Stimulated activated CD8-positive, alpha-beta memory T cell treated with anti-CD3 and anti-CD28 coated beads, Interleukin-2, amount 100 ng/mL, for 48 hours (primary cell): ENCODE results near the gene PRDM16.

Source experiments
- DNase-seq, 2 donors: peaks; one replicate each; pipeline ENCODE4 v3.0.0-alpha.2; 2020; ENCODE audit warnings: low read depth in 2 of 2

The PRDM16 gene

DNA sequence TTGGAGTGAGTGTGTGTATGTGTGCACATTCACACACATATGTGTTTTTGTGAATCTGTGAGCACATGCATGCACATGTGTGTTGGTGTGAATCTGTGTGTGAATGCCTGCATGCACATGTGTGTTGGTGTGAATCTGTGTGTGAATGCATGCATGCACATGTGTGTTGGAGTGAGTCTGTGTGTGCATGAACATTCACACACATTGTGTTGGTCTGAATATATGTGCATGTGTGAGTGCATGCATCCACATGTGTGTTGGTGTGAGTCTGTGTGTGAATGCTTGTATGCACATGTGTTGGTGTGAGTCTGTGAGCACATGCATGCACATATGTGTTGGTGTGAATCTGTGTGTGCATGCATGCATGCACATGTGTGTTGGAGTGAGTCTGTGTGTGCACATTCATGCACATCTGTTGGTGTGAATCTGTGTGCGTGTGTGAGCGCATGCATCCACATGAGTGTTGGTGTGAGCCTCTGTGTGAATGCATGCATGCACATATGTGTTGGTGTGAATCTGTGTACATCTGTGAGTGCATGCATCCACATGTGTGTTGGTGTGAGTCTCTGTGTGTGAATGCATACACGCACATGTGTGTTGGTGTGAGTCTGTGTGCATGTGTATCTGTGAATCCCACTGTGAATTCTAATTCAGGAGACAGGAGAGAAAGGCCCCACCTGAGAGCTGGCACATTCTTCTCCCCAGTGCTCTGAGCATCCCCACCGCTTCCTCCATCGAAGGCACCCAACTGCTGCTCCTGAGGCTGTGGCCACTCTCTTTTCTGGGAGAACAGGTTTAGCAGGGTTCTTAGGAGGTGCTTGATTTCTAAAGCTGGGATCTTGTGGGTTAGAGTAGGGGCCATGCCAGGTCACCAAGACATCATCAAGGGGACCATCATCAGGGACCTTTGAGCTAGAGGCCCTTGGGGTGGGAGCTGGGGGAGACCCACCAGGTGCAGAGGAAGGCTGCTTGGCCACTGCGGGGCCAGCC is 267.9 kb downstream of the PRDM16 start:
- DNase-seq = no peak

GRCh38 chr1:3337798-3338724 is 269.1 kb downstream of the PRDM16 start:
- DNase-seq = no peak

GRCh38 chr1:3338725-3339070 is 269.7 kb downstream of the PRDM16 start:
- no peak for DNase-seq

GRCh38 chr1:3339856-3340255 is 270.9 kb downstream of the PRDM16 start:
- no peak for DNase-seq

DNA sequence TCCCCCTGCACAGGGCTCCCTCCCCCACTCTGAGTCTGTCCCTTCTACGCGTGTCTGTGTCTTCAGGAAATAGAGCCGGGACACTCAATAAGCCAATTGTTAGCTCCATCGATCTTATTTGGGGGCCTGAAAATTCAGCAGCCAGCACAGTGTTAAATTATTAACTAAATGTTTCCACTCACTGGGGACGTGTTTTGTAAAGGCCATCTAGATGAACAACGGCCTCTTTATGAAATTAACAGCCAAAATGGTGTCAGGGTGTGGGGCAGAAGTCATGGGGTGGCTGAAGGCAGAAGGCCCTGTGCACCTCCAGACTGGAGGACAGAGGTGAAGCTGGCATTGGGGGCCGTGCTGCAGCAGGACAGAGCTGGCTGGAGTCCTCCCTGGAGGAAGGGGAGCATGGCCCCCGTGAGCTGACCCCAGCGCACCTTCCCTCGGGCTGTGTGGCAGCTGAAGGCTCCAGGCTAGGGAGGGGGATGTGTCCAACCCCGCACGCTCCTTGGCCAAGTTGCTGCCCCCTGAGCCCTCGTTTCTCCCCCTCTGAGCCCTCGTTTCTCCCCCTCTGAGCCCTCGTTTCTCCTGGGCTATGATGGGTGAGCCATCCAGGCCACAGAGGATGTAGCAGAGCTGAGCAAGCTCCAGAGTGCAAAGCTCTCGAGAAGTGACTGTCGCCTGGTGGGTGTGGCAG is 271.7 kb downstream of the PRDM16 start:
- no peak for DNase-seq

DNA sequence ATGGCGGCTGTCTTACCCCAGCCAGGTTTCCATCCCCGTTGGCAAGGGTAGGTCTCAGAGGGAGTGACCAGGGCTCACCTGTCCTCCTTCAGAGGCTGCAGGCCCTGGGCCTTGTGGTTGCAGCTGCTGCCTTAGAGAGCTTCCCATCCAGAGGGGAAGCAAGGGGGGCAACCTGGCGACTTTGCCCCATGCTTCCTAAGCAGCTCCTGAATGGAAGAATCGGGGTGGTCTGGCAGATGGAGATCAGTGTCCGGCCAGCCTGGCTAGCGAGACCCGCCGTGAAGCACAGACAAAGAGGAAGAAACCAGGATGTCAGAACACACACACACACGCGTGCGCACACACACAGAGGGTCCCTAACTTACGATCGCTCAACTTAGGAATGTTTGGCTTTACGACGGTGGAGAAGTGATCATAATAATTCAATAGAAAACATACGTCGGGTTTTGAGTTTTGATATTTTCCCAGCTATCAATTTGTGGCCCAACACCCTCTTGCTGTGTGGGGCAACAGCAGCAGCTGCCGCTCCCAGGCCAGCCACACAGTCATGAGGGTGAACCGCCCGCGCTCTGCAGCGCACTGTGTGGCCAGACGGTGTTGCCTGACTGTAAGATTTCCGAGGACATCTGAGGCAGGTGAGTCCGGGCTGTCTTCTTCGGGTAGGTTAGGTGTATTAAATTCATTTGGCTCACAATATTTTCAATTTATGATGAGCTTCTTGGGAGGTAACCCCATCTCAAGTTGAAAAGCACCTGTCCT is 272.4 kb downstream of the PRDM16 start:
- DNase-seq = no peak

DNA sequence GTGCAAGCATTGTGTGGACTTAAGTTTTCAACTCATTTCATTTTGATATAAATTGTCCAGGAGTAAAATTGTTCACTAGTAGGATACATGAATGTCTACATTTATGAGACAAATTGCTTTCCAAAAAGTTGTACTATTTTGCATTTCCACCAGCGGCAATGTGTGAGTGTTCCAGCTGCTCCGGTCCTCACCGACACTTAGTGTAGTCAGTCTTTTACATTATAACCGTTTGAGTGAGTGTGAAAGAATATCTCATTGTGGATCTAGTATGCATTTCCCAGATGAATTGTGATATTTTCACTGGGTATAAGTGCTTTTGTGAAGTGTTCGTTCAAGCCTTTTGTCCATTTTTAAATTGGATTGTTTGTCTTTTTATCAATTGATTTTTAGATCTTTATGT is 274.0 kb downstream of the PRDM16 start:
- DNase-seq = no peak

DNA sequence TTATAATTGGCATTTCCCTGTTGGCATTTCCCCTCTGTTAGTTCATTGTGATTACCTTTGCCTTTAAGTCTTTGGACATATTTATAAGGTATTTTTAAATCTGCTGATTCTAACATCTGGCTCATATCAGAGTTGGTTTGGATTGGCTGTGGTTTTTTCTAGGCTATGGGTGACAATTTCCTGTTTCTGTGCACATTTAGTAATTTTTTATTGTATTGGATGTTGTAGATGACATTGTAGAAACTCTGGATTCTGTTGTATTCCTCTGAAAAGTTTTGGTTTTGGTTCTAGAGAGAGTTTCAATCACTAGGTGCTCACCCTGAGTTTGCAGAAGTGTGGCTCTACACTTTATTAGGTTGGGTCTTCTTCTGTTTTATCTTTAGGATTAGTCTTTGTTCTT is 275.4 kb downstream of the PRDM16 start:
- no peak for DNase-seq

DNA sequence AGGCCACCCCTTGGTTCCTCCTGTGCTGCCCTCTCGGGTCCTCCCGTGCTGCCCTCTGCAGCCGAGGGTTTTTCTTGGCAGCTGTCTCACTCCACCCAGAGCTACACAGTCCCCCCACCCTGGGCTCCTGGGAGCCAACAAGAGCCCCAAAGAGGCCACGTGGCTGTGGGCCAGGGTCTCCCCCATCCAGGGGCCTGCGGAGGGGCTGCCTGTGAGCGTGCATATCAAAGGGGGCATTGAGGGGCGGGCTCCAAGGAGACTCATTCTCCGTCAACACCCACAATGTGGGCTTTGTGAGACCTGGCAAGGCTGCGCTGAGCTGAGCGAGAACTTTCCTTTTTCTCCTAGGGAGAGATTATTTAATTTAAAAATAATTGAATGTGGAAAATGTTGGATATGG is 276.8 kb downstream of the PRDM16 start:
- no peak for DNase-seq

DNA sequence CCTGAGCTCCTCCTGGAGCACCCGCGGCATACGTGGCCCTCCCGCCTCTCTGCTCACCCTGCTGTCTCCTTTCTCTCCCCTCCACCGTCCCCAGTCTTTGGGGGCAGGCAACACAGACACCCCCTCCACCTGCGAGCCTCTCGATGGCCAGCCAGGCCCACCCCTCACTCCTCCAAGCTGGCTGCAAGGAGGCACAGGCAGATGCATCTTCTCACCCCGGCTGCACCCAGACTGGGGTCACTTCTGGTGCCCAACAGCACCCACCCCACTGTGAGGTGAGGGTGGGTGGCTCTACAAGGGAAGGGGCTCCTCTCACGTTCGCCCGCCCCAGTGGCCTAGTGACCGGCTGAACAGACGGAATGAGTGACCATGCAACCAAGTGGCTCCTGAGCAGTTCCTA is 277.5 kb downstream of the PRDM16 start:
- no peak for DNase-seq

DNA sequence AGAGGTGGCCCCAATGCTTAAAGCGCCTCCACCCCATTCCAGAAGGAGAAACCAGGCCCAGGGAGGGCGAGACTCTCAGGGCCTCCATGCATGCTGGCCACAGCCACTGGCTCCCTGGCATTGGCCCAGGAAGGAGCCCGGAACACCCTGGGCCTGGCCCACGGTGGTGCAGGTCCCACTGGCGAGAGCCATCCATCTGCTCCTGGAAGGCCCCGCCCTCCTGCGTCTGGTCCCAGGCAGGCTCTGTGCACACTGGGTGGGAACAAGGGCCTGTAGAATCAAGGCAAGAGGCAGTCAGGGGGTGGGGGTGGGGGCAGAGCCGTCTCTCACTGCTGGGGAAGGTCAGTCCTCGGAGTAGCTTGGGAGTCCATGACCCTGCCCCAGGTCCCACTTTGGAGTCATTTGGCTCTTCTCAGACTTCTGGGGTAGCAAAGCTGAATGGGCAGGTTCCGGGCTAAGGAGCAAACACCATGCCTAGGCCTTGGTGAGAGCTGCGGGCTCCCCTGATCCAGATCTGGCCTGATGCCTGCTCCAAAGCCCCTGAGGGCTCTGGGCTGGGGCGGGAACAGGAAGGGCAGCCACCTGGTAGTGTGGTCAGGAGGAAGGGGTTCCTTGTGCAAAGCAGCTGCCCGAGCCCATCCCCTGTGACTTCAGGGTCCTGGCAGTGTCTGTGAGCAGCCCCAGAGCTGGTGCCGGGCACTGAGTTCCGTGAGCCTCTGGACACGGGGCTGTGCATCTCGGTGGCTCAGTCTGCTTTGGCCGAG is 278.4 kb downstream of the PRDM16 start:
- DNase-seq = no peak

DNA sequence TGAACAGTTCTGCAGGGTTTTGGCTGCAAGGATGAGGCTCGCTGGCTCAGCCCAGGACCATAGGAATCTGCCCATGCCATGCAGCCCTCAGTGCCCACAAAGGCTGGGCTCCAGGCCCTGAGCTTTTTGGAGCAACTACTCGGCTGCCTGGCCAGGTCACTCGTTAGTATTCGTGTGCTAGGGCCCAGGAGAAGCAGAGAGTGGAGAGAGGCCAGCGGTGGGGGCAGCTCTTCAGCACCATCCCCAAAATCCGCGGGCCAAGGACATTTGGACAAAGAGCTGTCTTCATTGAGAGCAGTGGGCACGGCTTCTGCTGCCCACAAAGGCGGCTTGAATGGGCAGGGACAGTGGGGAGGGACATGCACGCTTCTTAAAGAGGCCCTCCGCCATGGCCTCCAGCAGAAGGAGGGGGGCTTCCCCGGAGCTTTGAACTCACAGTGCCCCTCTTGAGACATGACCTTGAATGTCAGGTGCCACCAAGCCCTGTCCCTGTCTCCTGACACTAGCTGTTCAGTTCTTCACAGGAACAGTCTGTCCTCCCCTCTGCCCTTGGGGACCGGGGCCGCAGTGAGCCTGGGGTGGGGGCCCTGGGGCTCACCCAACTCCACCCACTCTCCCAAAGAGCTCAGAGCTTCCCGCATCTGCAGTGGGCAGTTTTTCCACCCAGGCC is 279.3 kb downstream of the PRDM16 start:
- no peak for DNase-seq

- no peak for DNase-seq
Observed at GRCh38 chr1:3349161-3349967, 280.4 kb downstream of the PRDM16 start.

GRCh38 chr1:3349968-3350299 is 280.9 kb downstream of the PRDM16 start:
- DNase-seq = no peak

GRCh38 chr1:3350506-3351261 is 281.7 kb downstream of the PRDM16 start:
- no peak for DNase-seq

- no peak for DNase-seq
Observed at GRCh38 chr1:3351449-3352298, 282.7 kb downstream of the PRDM16 start.

- no peak for DNase-seq
Observed at GRCh38 chr1:3352299-3352951, 283.4 kb downstream of the PRDM16 start.
